Measurements from ENCODE around the gene TMCO2.
"Not testable (repeated sequence)": the region's sequence is repeated elsewhere in the genome, so short reads cannot be mapped to it uniquely, and the experiment has no call there.

Gene TMCO2

DNA sequence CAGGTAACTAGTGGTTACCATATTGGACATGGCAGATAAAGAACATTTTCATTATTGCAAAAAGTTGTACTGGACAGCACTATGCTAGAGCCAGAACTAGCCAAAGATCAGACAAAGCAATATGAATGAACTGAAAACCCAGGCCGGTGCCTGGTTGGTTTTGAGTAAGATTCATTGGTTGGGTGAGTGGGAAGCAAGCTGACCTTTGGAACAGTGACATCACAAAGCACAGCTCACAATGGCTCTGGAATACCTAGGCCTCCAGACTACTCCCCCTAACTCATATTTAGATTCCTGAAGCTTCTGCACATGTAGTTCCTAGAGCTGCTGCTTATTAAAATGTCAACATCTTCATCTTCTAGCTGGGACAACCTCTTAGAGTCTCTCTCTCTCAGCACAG, at the start of gene TMCO2:
TMCO2 (plus strand) TSS at position 283 of the 400 bp plus-strand sequence; CDS start at position 340, 57 bp downstream.
- no peak for DNase-seq (ENCODE audit: low read depth, low spot score)

DNA sequence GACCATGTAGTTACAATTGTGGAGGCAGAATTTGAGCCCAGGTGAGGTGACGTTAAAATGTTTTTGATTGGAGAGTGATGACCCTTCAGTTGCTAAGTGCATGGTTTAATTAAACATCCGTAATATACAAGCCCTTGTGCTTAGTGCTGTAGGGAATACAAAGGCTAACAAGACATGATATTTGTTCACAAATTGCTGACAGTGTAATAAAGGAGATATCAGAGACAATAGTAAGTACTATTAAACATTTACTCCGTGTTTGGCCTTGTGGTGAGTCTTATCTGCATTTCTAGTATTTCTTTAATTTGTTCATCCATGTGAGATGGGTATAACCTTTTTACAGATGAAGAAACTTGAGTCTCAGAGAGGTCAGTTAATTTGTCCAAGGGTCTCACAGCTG, 48.6 kb upstream of the TMCO2 start:
- no peak for DNase-seq (ENCODE audit: low read depth, low spot score)

DNA sequence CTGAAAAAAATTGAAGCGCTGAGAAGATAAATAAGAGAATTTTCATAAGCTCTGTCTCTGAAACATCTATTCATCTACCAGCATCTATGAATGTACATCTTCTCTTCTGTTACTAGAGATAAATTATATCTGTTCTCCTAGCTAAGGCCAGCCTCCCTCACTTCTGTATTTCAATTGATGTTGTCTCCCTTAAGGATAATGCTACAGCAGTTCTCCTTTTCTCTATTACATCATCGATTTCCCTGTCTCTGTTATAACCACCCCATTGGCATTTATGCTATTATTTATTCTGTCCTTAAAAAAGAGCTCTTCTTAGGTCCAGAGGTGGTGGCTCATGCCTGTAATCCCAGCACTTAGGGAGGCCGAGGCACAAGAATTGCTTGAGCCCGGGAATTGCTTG, 42.9 kb upstream of the TMCO2 start:
- no peak for DNase-seq (ENCODE audit: low read depth, low spot score)

DNA sequence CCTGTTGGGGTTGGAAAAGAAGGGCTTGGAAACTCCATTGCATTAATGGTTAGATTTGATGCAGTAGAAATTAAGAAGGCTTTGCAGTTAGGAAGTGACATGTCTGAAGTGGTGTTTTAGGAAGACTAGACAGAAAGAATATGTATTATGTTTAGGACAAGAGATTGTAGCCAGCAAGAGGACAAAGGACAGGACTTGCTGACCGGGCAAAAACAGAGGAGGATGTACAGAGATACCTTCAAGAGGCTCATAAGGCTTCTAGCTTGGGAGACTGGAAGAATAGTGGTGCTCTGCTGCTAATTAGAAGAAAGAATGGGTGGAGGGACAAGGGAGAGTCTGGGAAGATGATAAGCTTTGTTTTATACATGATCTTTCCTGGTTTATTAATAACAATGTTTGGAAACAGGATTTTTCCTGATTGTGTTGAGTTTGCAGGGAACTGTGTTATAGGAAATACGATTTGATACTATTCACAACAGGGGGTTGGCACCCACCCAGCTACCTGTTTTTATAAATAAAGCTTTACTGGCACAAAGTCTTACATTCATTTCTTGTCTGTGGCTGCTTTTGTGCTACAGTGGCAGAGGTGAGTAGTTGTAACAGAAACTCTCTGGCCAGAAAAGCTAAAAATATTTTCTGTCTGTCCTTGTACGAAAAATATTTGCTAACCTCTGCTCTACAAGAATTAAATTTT, 37.1 kb upstream of the TMCO2 start:
- DNase-seq (ENCODE audit: low read depth, low spot score), result no peak

DNA sequence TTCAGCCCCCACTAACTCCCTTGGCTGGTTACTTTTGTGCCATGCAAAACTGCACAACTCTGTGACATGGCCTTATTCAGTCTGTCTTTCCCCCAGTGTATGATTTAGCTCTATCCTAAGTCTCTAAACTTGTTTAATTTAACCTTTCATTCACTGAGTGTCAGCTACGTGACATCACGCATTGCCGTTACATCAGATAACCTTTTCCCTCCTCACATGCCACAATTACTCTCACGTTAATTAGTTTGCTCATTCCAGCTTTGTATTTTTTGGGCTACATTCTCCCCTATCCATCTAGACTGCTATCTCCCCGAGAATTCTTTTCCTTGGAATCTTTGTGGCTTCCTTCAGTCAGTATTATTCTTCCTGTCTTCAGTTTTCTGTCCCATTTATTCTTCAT, 29.4 kb upstream of the TMCO2 start:
- DNase-seq (ENCODE audit: low read depth, low spot score), result no peak

DNA sequence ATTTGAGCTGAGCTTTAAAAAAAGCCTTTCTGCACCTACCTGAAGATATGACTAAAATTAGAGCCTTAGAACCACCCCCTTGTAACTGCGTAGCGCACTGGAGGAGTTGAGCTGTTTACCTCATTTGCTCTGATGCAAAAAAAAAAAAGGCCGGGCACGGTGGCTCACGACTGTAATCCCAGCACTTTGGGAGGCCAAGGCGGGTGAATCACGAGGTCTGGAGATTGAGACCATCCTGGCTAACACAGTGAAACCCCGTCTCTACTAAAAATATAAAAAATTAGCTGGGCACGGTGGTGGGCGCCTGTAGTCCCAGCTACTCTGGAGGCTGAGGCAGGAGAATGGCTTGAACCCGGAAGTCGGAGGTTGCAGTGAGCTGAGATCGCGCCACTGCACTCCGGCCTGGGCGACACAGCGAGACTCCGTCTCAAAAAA, 26.2 kb upstream of the TMCO2 start:
- DNase-seq (ENCODE audit: low read depth, low spot score), result not testable (repeated sequence)

DNA sequence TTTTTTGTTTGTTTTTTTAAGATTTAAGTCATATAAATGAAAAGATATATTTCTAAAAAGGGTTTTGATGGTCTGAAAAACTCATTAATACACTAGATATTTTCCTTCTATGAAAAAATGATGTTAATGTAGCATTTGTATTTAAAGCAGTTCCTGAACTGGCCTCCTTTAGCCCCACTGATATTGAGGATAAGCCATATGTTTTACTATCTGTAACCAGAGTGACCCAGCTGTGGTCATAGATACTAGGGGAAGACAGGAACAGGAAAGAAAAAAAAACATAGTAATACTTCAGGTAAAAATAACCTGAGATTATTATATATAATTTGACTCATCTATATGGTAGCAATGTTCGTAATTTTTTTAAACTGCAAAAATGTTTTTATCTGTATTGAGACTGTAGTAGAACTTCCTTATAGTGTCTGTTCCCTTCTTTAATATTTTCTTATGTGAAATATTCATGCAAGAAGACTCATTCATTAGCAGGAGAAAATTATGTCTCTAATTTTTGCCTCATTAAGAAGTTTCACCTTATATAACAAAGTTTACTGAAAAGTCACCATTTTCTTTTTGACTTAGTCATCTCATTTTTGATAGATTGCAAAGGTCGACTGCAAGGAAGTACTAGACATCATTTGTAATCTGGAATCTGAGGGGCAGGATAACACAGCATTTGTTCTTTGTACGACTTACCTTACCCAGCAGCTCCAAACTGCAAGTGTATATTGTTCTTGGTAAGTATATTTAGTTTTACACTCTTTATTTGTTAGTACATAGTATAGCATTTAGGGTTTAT, 25.6 kb upstream of the TMCO2 start:
- DNase-seq (ENCODE audit: low read depth, low spot score), result no peak

DNA sequence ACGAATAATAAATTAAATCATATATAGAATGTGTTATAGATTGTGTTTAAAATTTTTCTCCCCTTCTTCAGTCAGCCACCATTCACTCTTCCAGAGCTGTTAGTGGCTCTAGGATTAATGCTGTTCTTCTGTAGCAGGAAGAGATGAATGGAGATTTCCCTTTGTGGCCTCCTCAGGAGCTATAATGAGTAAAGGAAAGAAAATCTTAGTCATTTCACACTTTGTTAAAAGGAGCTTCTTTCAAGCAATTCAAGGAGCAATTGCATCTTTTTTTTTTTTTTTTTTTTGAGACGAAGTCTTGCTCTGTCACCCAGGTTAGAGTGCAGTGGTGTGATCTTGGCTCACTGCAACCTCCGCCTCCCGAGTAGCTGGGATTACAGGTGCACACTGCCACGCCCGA, 23.7 kb upstream of the TMCO2 start:
- no peak for DNase-seq (ENCODE audit: low read depth, low spot score)

DNA sequence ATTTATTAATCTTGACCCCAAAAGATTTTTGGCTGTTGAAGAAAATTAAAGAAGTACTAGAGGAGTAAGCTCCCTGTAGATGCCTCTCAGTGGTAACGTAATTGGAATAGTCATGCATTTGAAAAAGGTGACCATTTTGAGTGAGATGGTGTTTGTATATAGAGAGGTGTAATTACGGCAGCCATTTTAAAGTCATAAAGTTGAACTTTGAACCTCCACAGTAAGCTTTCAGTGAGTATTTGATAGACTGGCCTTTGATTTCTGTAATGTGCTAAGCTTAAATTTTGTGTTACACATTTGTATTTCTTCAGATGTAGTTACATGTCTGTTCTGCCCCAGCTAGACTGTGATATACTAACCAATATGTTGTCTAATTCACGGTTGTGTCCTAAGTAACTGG, 21.5 kb upstream of the TMCO2 start:
- no peak for DNase-seq (ENCODE audit: low read depth, low spot score)

DNA sequence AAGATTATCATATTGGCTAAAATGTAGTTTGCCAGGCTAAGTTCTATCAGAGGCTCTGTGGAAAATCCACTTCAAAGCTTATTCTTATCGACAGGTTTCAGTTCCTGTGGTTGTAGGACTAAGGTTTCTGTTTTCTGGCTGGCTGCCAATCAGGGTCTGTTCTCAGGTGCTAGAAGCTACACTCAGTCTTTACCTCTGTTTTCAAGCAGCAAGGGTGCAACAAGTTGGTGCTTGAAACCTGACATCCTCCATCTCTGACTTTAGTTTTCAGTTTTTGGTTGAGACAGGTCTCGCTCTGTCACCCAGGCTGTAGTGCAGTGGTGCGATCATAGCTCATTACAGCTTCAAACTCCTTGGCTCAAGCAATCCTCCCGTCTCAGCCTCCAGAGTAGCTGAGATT, 15.3 kb upstream of the TMCO2 start:
- DNase-seq (ENCODE audit: low read depth, low spot score), result peak; percentile 31

DNA sequence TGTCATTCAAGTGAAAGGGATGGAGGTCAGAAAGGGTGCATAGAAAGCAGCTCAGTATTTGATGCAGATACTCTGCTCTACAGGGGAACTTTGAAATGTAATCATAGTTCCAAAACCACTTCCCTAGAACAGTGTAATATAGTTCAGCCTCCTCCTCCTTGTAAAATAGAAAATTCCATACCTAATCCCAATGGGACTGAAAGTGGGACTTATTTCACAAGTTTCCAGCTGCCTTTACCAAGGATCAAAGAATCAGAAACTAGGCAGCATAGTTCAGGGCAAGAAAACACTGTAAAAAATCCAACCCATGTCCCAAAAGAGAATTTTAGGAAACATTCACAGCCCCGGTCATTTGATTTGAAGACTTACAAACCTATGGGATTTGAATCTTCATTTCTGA, 8.1 kb upstream of the TMCO2 start:
- no peak for DNase-seq (ENCODE audit: low read depth, low spot score)

DNA sequence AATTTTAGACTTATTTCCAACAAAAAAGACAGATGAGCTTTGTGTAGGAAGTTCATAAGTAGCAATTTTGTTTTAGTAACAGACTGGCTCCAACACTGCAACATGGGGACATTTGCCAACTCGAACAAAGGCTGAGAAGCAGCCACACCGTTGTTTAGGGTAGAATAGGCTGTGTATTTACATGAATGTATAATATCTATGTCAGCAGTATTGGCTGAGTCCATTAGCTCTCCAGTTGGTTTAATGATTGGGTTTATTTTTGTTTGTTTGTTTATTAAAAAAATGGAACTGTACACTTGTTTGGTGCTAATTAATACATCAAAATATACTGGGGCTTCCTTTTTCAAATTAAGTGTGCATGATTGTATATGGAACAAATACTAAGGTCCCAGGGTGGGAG, 7.3 kb upstream of the TMCO2 start:
- DNase-seq (ENCODE audit: low read depth, low spot score), result no peak

DNA sequence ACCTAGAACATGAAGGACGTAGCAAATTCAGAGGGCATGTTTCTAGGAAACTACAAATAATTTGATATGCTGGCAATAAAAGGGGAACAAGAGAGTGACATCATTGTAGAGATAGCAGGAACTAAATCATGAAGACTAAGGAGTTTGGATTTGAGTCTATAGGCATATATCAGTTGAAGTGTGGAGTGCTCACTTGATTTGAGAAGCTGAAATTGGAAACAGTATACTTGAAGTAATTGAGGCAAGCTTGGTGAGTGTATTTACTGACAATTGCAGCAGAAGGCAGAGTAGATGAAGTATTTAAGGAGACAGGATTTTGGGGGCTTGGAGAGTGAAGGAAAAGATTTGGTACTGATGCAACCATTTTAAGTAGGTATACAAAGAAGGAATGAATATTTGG, 6.4 kb upstream of the TMCO2 start:
- no peak for DNase-seq (ENCODE audit: low read depth, low spot score)

DNA sequence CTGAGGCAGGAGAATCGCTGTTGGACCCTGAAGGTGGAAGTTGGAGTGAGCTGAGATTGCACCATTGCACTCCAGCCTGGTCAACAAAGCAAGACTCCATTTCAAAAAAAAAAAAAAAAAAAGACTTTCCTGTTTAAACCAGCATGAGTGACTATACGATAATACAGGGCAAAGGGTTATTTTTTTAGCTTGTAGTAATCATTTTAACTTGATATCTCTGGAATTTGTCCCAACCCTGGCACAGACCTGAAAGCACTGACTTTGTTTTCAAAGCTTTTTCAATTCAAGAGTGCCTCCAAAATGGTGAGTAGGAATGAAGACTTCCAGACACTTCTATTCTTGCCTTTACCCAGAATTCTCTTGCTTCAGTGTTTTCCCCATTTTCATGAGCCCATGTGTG, 4.4 kb upstream of the TMCO2 start:
- no peak for DNase-seq (ENCODE audit: low read depth, low spot score)

DNA sequence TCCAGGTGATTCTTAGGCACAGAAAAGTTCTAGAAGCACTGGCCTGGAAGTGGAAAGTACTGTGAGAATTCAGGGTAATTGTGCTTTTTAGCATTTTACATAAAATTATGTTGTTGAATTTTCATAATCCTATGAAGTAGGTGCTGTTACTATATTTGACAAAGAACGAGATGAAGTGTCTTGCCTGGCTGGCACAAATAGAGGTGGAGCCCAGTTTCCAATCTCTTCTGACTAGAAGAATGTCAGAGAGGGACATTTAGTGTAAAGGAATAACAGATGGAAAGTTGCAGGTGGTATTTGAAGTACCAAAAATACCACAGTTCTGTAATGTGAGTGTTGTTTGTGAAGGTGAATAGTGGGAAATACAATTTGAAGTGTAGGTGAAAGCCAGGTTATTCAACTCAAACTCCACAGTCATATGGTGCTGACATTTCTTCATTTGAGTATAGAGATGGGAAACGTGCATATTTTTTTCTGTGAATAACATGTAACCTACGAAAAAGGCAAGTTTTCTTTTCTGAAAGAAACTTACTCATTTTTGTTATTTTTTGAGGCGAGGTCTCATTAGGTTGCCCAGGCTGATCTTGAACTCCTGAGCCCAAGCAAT, 3.5 kb upstream of the TMCO2 start:
- DNase-seq (ENCODE audit: low read depth, low spot score), result no peak

DNA sequence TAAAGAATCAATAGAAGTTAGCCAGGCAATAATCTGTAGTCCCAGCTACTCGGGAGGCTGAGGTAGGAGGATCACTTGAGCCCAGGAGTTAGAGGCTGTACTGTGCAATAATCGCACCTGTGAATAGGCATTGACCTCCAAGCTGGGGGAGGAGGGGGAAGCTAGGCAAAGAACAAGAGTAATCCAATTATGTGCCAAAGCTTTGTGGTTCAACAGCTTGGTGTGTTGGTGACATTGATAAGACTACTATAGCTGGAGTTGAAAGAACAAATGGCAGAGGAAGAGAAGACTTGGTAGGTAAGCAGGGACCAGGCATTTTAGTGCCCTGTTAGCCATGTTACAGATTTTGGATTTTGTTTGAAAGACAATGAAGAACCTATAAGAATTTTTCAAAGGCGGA, 2.1 kb upstream of the TMCO2 start:
- DNase-seq (ENCODE audit: low read depth, low spot score), result no peak

DNA sequence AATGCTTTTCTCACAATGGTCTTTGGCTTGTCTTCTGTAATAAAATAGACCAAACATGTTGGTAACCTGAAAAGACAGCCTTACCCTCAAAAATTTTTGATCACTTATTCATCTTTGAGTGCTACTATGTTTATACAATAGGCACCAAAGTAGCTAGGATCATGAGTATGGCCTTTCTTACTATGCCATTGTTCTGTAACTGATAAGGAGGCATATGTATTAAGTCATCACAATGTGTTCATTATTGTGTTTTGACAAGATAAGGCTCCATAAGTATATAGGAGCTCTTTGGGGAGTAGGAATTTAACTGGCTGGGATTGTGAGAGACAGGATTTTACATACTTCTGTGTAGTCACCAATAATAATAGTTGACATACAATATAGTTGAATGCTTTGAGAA, 675 bp downstream of the TMCO2 start:
- no peak for DNase-seq (ENCODE audit: low read depth, low spot score)

DNA sequence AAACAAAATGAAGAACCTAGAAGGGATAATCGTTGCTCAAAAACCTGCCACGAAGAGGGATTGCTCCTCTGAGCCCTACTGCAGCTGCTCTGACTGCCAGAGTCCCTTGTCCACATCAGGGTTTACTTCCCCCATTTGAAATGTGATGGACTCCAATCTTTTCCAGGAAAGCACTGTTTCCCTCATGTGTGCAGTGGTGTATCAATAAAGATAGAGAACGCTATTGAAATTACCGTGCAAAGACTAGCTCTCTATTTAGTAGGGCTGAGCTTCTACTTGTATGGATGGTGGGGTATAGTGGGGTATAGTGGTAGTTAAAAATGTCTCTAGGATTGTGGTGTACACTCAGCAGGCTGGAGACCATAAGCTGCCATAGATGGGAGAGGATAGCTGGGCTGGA, 3.7 kb downstream of the TMCO2 start:
- no peak for DNase-seq (ENCODE audit: low read depth, low spot score)

DNA sequence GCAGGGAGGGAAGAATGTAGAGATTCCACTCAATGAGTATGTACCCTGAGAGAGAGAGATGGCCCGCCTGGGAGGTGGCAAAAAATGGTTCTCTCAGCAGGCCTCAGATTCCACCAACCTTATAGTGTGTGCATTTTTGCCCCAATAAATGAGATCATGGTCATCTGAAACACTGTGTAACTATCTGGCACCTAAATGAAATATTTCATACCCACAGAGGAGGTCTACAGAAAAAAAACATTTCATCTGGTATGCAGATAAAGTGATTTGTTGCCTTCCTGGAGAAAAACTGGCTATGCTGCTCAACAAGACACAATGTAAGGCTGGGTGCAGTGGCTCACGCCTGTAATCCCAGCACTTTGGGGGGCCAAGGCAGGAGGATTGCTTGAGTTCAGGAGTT, 4.9 kb downstream of the TMCO2 start:
- no peak for DNase-seq (ENCODE audit: low read depth, low spot score)

DNA sequence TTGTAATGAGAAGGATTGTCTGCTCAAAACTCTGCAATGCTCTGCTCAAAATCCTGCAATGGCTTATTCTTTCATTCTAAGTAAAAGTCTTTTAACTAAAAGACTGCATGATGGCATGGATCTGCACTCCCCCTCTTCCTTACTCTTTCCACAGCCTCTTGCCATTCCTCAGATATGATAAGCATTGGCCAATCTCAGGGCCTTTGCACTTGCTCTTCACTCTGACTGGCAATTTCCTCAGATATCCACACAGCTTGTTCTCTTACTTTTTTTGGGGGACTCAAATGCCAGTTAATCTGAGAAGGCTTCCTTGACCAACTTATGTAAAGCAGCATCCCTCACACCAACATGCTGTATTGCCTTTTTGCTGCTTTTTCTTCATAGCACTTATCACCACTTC, 7.5 kb downstream of the TMCO2 start:
- DNase-seq (ENCODE audit: low read depth, low spot score), result no peak

DNA sequence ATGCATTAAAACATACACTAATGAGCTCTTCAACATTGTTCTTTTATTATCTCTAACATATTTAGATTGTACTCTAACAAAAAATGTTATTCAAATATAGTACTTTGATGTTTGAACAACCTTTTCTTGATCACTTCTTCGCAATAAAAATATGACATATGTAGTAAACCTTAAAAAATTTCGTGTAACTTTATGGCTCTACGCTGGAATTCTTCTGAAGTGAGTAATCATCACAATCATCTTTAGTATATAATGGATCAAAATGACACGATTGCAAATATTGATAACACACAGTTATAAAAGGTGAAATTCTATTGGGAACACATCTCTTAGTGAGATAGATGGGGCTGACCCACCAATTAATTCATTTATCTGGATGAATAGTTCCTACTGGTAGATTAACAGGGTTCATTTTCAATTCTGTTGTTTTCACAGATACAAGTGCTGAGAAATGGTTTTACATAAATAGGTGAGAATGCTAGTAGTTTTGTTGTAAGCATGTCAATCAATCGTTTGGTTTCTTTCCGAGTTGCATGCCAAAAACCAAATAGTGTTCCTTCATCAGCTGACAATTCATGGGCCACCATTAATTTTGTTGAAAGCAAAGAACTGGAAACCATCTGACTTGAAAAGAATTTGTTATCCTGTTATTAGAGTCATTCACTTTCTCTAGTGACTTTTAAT, 8.8 kb downstream of the TMCO2 start:
- DNase-seq (ENCODE audit: low read depth, low spot score), result no peak

DNA sequence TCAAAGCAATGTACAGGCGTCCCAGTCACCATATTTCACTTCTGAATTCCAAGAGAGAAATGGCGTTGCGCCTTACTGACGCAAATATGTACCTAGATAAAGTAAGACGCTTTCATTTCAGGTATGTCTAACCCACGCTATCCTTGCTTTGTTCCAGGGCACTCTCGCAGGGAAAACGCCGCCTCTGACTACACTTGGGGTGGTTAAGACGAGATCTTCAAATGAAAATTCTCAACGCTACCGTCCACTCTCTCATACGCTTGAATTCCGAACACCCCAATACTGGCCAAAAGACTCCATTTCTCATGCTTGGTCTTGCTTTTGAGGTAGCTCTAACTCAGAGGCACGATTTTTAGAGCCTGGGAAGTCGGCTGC, 9.6 kb downstream of the TMCO2 start:
- peak; percentile 6 for DNase-seq (ENCODE audit: low read depth, low spot score)
